Stimulated activated CD8-positive, alpha-beta memory T cell treated with anti-CD3 and anti-CD28 coated beads, Interleukin-15, amount 100 ng/mL, for 24 hours (primary cell): ENCODE data around the gene TMEM239.
"Not testable (repeated sequence)": the region's sequence is repeated elsewhere in the genome, so short reads cannot be mapped to it uniquely, and the experiment has no call there.

Source experiments
- DNase-seq: peaks from one replicate; pipeline ENCODE4 v3.0.0-alpha.2; 2020; ENCODE audit warnings: low read depth

The TMEM239 gene

GRCh38 chr20:2816030-2816582 lies at the start of gene TMEM239:
TMEM239 (plus strand) TSS chr20:2816364; CDS start chr20:2816555, 191 bp downstream.
- no peak for DNase-seq

GRCh38 chr20:2767768-2768631 lies 48.2 kb upstream of the TMEM239 start:
- DNase-seq = no peak

- DNase-seq = no peak
These were observed 47.5 kb upstream of the TMEM239 start for GRCh38 chr20:2768632-2769015.

GRCh38 chr20:2770091-2770490 lies 46.1 kb upstream of the TMEM239 start:
- DNase-seq = not testable (repeated sequence)

- DNase-seq = no peak
These were observed 44.5 kb upstream of the TMEM239 start for GRCh38 chr20:2771631-2772080.

GRCh38 chr20:2773812-2774211 lies 42.4 kb upstream of the TMEM239 start:
- DNase-seq = no peak

- DNase-seq = no peak
These were observed 41.0 kb upstream of the TMEM239 start for GRCh38 chr20:2775139-2775538.

- DNase-seq = no peak
These were observed 37.4 kb upstream of the TMEM239 start for GRCh38 chr20:2778602-2779321.

GRCh38 chr20:2780948-2781347 lies 35.2 kb upstream of the TMEM239 start:
- no peak for DNase-seq

- DNase-seq = no peak
These were observed 32.1 kb upstream of the TMEM239 start for GRCh38 chr20:2783908-2784566.

- DNase-seq = no peak
These were observed 22.7 kb upstream of the TMEM239 start for GRCh38 chr20:2793471-2793870.

GRCh38 chr20:2794202-2794748 lies 21.9 kb upstream of the TMEM239 start:
- DNase-seq = no peak

GRCh38 chr20:2794866-2795447 lies 21.2 kb upstream of the TMEM239 start:
- DNase-seq = no peak

GRCh38 chr20:2795451-2795850 lies 20.7 kb upstream of the TMEM239 start:
- DNase-seq = no peak

GRCh38 chr20:2796011-2796660 lies 20.0 kb upstream of the TMEM239 start:
- DNase-seq = no peak

GRCh38 chr20:2797136-2797983 lies 18.8 kb upstream of the TMEM239 start:
- no peak for DNase-seq

- DNase-seq = no peak
These were observed 17.9 kb upstream of the TMEM239 start for GRCh38 chr20:2798095-2798805.

GRCh38 chr20:2798814-2799213 lies 17.4 kb upstream of the TMEM239 start:
- no peak for DNase-seq

GRCh38 chr20:2799271-2799670 lies 16.9 kb upstream of the TMEM239 start:
- no peak for DNase-seq
